SK-N-SH (cell line): ENCODE measurements around the gene HMOX2.

ENCODE experiments used
- CTCF ChIP-seq: fragments of 200-600 bp; sonication (generic); IDR thresholded peaks from 2 replicates; pipeline ENCODE4 v1.6.1; 2017; ENCODE audit warnings: antibody characterized with exemption, mild to moderate bottlenecking, moderate library complexity
- EP300 ChIP-seq, 2 experiments: IDR thresholded peaks; 2 replicates each; pipeline versions ENCODE4 v1.4.0 to v1.6.1; 2012; ENCODE audit warnings: borderline replicate concordance in 1 of 2, low read depth in 1 of 2, low read length in 1 of 2
- JUND ChIP-seq: IDR thresholded peaks from 2 replicates; pipeline ENCODE4 v1.4.0; 2012
- SIN3A ChIP-seq: IDR thresholded peaks from 2 replicates; pipeline ENCODE4 v1.6.1; 2012; ENCODE audit warnings: low read depth, mild to moderate bottlenecking, low read length, moderate library complexity, borderline replicate concordance

- TF ChIP-seq CTCF (no peak), EP300 (IDR thresholded peaks at IDR 0.05; ENCODE audit: borderline replicate concordance in 1 of 2, low read depth in 1 of 2, low read length in 1 of 2) (no peak), SIN3A (no peak), JUND (no peak)
Measured at GRCh38 chr16:4508806-4509205, 32.6 kb downstream of the HMOX2 start.
